ENCODE measurements around the gene MMP13.

GRCh38 chr11:102935514-102935913, 20.0 kb downstream of the MMP13 start:
- TF ChIP-seq CTCF (IDR thresholded peaks at IDR 0.05) = no peak
- no peak for TF ChIP-seq TFCP2L1 (CRISPR knock-in tag; IDR thresholded peaks at IDR 0.05)
- TF ChIP-seq POLR2A (IDR thresholded peaks at IDR 0.05; ENCODE audit: low read length) = no peak
- no peak for TF ChIP-seq POLR2AphosphoS2 (conservative IDR thresholded peaks at IDR 0.05; ENCODE audit: low read length)
- no peak for TF ChIP-seq ZSCAN20 (CRISPR knock-in tag; IDR thresholded peaks at IDR 0.05)
- TF ChIP-seq HDAC2 (IDR thresholded peaks at IDR 0.05) = no peak
- TF ChIP-seq ESRRA (IDR thresholded peaks at IDR 0.05; ENCODE audit: borderline replicate concordance, low read length) = no peak
- TF ChIP-seq CHD2 (IDR thresholded peaks at IDR 0.05; ENCODE audit: low read length, partially characterized antibody) = no peak
- TF ChIP-seq NFE2L2 (conservative IDR thresholded peaks at IDR 0.05; ENCODE audit: low read length) = no peak
- TF ChIP-seq ZNF302 (CRISPR knock-in tag; IDR thresholded peaks at IDR 0.05) = no peak
- no peak for TF ChIP-seq HOXA7 (CRISPR knock-in tag; IDR thresholded peaks at IDR 0.05)
- no peak for TF ChIP-seq JUN (IDR thresholded peaks at IDR 0.05)
- no peak for TF ChIP-seq USF2 (IDR thresholded peaks at IDR 0.05)
- no peak for TF ChIP-seq SMC3 (IDR thresholded peaks at IDR 0.05)
